Loucy (cell line): ENCODE measurements around the gene SCN8A.

Experiments used
- H2AFZ ChIP-seq: fragments of 200-600 bp; sonication (generic); 2 replicates; pipeline ENCODE4 v1.6.0; 2016; ENCODE audit warnings: antibody characterized with exemption, mild to moderate bottlenecking, low read length, moderate library complexity
- H3F3A ChIP-seq: fragments of 200-600 bp; 2 replicates; pipeline ENCODE4 v1.6.0; 2016; ENCODE audit warnings: antibody characterized with exemption, low read depth, mild to moderate bottlenecking
- H3K27me3 ChIP-seq: fragments of 200-600 bp; sonication (generic); 2 replicates; pipeline ENCODE4 v1.6.1; 2014; ENCODE audit warnings: low read length, mild to moderate bottlenecking; ENCODE audit not compliant: insufficient read depth, poor library complexity, severe bottlenecking
- H3K36me3 ChIP-seq: fragments of 200-600 bp; sonication (generic); 2 replicates; pipeline ENCODE4 v1.6.1; 2016; ENCODE audit warnings: low read length; ENCODE audit not compliant: insufficient read depth
- H3K4me1 ChIP-seq: fragments of 200-600 bp; sonication (generic); 2 replicates; pipeline ENCODE4 v1.5.1; 2014; ENCODE audit warnings: low read length, mild to moderate bottlenecking; ENCODE audit not compliant: insufficient read depth, poor library complexity, severe bottlenecking
- H3K4me2 ChIP-seq: fragments of 200-600 bp; sonication (generic); 2 replicates; pipeline ENCODE4 v1.6.0; 2014; ENCODE audit warnings: antibody characterized with exemption, low read length, low read depth, mild to moderate bottlenecking; ENCODE audit not compliant: poor library complexity, severe bottlenecking
- H3K4me3 ChIP-seq: fragments of 200-600 bp; sonication (generic); 2 replicates; pipeline ENCODE4 v1.5.1; 2014; ENCODE audit warnings: low read length, mild to moderate bottlenecking, mixed read lengths; ENCODE audit not compliant: poor library complexity, severe bottlenecking
- H3K79me2 ChIP-seq: fragments of 200-600 bp; sonication (generic); 2 replicates; pipeline ENCODE4 v1.6.1; 2014; ENCODE audit warnings: low read length; ENCODE audit not compliant: insufficient read depth
- H3K9ac ChIP-seq: fragments of 200-600 bp; sonication (generic); 2 replicates; pipeline ENCODE4 v1.6.0; 2014; ENCODE audit warnings: mild to moderate bottlenecking, low read depth, low read length, moderate library complexity; ENCODE audit not compliant: poor library complexity, severe bottlenecking
- H3K9me2 ChIP-seq: fragments of 200-600 bp; sonication (generic); replicated peaks from 2 replicates; pipeline ENCODE4 v1.6.1; 2016; ENCODE audit warnings: low read depth, low read length, mixed read lengths
- H3K9me3 ChIP-seq: fragments of 200-600 bp; sonication (generic); 2 replicates; pipeline ENCODE4 v1.6.1; 2014; ENCODE audit warnings: mild to moderate bottlenecking, antibody characterized with exemption, low read length, low read depth; ENCODE audit not compliant: insufficient read depth
- H4K20me1 ChIP-seq: fragments of 200-600 bp; sonication (generic); 2 replicates; pipeline ENCODE4 v1.6.0; 2014; ENCODE audit warnings: antibody characterized with exemption, low read length, mild to moderate bottlenecking; ENCODE audit not compliant: insufficient read depth, poor library complexity, severe bottlenecking
- CTCF ChIP-seq: fragments of 200-600 bp; sonication (generic); conservative IDR thresholded peaks from 2 replicates; pipeline ENCODE4 v1.5.1; 2014; ENCODE audit warnings: mild to moderate bottlenecking, antibody characterized with exemption, low read length
- EZH2phosphoT487 ChIP-seq: fragments of 200-600 bp; IDR thresholded peaks from 2 replicates; pipeline ENCODE4 v1.6.1; 2018; ENCODE audit warnings: antibody characterized with exemption, mild to moderate bottlenecking, moderate library complexity, borderline replicate concordance

SCN8A gene

GRCh38 chr12:51592034-51592705 is 1.1 kb downstream of the SCN8A start:
- Histone ChIP-seq H4K20me1 (no peaks in the 10 kb centered on the region), H3K4me3 (no peak overlapping the region), H2AFZ (no peak overlapping the region), H3K9me3 (no peaks in the 10 kb centered on the region), H3K27me3 (no peaks in the 10 kb centered on the region), H3F3A (peaks cover 9% of the 10 kb centered on the region; the same call in 1 of the 2 replicates), H3K9ac (no peak overlapping the region), H3K9me2 (no peaks in the 10 kb centered on the region), H3K36me3 (no peaks in the 10 kb centered on the region), H3K4me1 (peaks cover 7% of the 10 kb centered on the region), H3K4me2 (no peak overlapping the region), H3K79me2 (no peaks in the 10 kb centered on the region)
- TF ChIP-seq CTCF (no peak), EZH2phosphoT487 (no peak)

GRCh38 chr12:51593021-51593420 is 2.0 kb downstream of the SCN8A start:
- Histone ChIP-seq H4K20me1 (no peaks in the 10 kb centered on the region), H3K4me1 (peaks cover 7% of the 10 kb centered on the region), H3K9me3 (no peaks in the 10 kb centered on the region), H3K36me3 (no peaks in the 10 kb centered on the region), H3K79me2 (no peaks in the 10 kb centered on the region), H3F3A (peaks cover 9% of the 10 kb centered on the region; the same call in 1 of the 2 replicates), H3K27me3 (no peaks in the 10 kb centered on the region), H3K4me3 (no peak overlapping the region), H3K9ac (no peak overlapping the region), H2AFZ (no peak overlapping the region), H3K9me2 (no peaks in the 10 kb centered on the region), H3K4me2 (no peak overlapping the region)
- TF ChIP-seq CTCF (no peak), EZH2phosphoT487 (no peak)

- Histone ChIP-seq H4K20me1 (no peaks in the 10 kb centered on the region), H3K4me2 (no peak overlapping the region), H3K4me3 (no peak overlapping the region), H3K27me3 (no peaks in the 10 kb centered on the region), H3K4me1 (peaks cover 7% of the 10 kb centered on the region), H3K9me2 (no peaks in the 10 kb centered on the region), H3K36me3 (no peaks in the 10 kb centered on the region), H3F3A (peaks cover 9% of the 10 kb centered on the region; the same call in 1 of the 2 replicates), H3K79me2 (no peaks in the 10 kb centered on the region), H3K9me3 (no peaks in the 10 kb centered on the region), H2AFZ (no peak overlapping the region), H3K9ac (no peak overlapping the region)
- TF ChIP-seq CTCF (no peak), EZH2phosphoT487 (no peak)
These were observed 2.5 kb downstream of the SCN8A start for GRCh38 chr12:51593539-51593938.
